ENCODE measurements around the gene CLCN4. TPM values are rescaled to one million over a fixed set of nuclear protein-coding genes. Genes with fewer than 3 reads are reported as not detected.

The CLCN4 gene
- 5.1 TPM for polyA plus RNA-seq

DNA sequence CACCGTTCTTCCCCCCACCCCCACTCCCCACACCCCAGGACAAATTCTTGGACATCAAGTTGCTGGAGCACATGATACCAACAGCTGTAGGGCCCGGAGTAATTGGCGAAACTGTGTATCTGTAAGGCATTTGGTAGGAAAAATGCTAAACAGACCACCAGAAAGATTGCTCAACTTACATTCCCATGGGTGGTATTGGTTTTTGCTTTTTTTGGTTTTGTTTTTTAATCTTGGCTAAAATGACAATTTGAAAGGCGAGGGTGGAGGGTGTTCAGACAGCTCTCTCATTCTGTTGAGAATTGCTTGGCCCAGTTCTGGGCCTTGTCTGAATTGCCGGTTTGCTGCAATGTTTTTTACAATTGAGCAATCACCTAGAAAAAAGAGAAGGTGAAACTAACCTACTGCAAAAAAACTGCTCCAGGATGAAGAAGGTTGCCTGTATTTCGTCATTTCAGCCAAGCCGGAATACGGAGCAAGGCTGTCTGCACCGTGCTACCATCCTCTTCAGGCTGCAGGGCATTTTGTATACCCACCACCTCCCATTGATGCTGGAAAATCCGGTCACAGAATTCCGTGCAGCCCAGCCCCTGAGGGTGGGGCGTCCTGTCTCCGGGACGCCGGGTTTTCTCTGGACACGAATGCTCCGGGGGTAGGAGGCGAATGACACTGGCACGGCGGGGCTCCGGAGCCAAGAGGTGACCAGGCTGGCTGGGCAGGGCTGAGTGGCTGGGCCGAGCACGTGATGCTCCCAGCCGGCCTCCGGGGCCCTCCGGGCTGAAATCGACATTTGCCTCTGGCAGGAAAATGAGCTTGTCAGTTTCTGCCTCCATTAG lies at the start of gene CLCN4:
CLCN4 (plus strand) TSS at position 777 of the 833 bp plus-strand sequence. CDS start 28,058 bp downstream, outside the sequence.
- Mint-ChIP-seq H3K27ac (peak within 1 kb of the TSS; percentile 71 to 86 (median 84)), H3K36me3 (no peaks in the 10 kb centered on the region), H3K4me3 (peak within 1 kb of the TSS; percentile 83 to 94 (median 90)), H3K9me3 (no peaks in the 10 kb centered on the region), H3K4me1 (peaks cover 13 to 18% (median 17%) of the 10 kb centered on the region in 3 donors), H3K27me3 (peaks cover 7% of the 10 kb centered on the region)

DNA sequence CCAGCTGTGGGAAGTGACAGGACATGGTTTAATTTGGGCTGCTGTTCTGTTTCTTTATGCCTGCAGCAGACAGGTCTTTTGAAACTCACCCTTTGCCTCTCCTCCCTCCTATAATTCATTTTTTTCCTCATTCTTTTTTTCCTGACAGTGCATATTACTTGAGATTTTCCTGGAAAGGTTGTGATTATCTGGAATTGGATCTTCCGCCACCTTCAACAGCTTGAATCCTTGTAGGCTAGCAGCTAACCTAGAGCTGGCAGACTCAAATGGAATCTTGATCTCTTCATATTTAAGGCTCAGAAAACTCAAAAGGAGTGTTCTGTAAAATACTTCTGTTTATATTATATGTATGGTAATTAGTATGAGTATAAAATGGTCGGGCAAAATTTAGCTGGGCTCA lies 49.3 kb upstream of the CLCN4 start:
- Mint-ChIP-seq H3K4me3 (peak overlapping the region in 3 of 4 donors; percentile 12 to 89 (median 69)), H3K4me1 (peaks cover 37 to 58% (median 57%) of the 10 kb centered on the region in 3 donors), H3K27ac (peak overlapping the region; percentile 67 to 96 (median 81))

DNA sequence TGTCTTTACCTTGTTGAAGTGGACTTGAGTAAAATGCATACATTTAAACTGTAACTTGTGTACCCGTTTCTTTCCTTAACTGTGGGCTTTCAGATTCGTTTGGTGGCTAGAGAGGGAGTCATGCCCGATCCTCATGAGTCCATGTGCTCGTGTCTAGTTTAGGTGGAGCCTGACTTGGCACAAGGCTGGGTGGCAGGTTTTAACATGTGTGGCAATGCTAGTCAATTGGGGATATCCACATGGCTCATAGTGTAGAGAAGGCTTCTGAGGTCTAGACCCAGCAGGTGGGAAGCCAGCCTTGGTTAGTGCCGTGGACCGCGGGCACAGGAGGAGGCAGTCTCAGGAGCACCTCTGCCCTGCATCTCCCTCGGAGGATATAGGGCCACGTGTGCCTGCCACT lies 48.5 kb upstream of the CLCN4 start:
- Mint-ChIP-seq H3K4me3 (peak overlapping the region in 2 of 4 donors; percentile 28 to 68), H3K9me3 (no peaks in the 10 kb centered on the region), H3K27me3 (peaks cover 2% of the 10 kb centered on the region), H3K36me3 (no peaks in the 10 kb centered on the region), H3K4me1 (peaks cover 45 to 66% (median 64%) of the 10 kb centered on the region in 3 donors), H3K27ac (peak overlapping the region; percentile 12 to 56 (median 54))

More for the DNA sequence above, 49.3 kb upstream of the CLCN4 start:
- Mint-ChIP-seq H3K9me3 (no peaks in the 10 kb centered on the region), H3K36me3 (no peaks in the 10 kb centered on the region), H3K27me3 (peaks cover 3% of the 10 kb centered on the region)

DNA sequence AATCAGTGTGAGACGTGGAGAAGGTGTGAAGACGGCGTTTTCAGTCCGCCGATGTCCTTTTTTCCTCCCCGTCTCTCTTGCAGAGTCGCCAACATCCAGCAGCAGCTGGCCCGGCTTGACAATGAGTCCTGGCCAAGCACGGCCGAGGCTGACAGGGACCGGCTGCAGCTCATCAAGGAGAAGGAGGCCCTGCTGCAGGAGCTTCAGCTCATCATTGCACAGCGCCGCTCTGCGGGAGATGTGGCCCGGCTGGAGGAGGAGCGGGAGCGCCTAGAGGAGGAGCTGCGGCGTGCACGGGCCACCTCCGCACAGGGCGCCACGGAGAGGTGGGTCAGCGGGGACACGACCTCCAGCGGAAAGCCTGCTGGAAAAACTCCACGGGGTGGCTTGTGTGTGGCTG lies 47.1 kb upstream of the CLCN4 start:
- Mint-ChIP-seq H3K27me3 (no peaks in the 10 kb centered on the region), H3K36me3 (no peaks in the 10 kb centered on the region), H3K9me3 (no peaks in the 10 kb centered on the region), H3K4me3 (peak overlapping the region in 3 of 4 donors; percentile 28 to 76 (median 47)), H3K27ac (peak overlapping the region in 2 of 3 donors; percentile 89 to 94), H3K4me1 (peaks cover 48 to 67% (median 65%) of the 10 kb centered on the region in 3 donors)

DNA sequence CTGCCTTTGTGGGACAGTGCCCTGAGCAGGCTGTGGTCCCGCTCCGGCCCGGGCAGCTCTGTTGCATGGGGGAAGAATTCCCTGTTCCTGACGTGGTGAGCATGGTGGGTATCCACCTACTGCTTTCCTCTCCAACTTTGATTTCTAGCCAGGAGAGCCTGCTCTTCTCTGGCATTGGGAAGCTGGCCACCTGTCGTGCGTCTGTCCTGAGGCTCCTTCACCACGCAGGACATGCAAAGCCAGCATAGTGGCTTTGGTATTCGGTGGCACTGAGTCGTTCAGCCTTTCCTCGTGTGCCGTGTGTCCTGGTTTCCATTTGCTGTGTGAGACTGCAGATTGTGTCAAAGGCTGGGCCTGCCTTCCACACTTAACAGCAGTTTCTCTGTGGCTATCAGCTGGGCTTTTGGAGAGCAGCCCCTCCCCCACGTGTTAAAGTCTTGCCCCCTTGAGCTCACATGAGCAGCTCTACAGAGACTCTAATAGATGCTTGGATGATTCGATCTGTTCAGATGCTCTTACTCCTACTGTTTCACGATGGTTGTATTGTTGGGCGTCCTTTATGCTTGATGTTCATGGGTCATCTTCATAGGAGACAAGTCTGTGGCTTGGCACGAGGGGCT lies 46.3 kb upstream of the CLCN4 start:
- Mint-ChIP-seq H3K36me3 (no peaks in the 10 kb centered on the region), H3K4me3 (peak overlapping the region; percentile 66 to 87 (median 78)), H3K9me3 (no peaks in the 10 kb centered on the region), H3K27ac (peak overlapping the region; percentile 89 to 98 (median 94)), H3K4me1 (peaks cover 47 to 61% (median 61%) of the 10 kb centered on the region in 3 donors), H3K27me3 (no peaks in the 10 kb centered on the region)

DNA sequence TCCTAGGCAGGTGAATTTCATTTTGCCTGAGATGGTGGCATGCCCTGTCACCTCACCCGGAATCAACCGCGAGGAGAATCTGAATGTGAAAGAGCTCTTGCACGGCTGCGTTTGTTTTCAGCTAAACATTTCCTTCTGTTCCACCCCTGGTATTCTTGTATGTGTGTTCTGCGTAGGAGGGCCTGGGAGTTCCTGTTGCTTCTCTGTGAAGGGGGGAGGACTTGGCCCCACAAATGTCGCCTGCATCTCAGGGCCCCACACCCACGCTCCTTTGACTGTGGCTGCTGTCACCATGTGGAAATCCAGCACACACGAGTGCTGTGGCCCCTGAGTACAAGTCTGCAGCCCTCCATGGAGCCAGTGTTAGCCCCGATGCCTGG lies 45.8 kb upstream of the CLCN4 start:
- Mint-ChIP-seq H3K4me1 (peaks cover 43 to 58% (median 57%) of the 10 kb centered on the region in 3 donors), H3K9me3 (no peaks in the 10 kb centered on the region), H3K4me3 (peak overlapping the region; percentile 66 to 87 (median 84)), H3K36me3 (no peaks in the 10 kb centered on the region), H3K27me3 (no peaks in the 10 kb centered on the region), H3K27ac (peak overlapping the region; percentile 89 to 98 (median 94))

DNA sequence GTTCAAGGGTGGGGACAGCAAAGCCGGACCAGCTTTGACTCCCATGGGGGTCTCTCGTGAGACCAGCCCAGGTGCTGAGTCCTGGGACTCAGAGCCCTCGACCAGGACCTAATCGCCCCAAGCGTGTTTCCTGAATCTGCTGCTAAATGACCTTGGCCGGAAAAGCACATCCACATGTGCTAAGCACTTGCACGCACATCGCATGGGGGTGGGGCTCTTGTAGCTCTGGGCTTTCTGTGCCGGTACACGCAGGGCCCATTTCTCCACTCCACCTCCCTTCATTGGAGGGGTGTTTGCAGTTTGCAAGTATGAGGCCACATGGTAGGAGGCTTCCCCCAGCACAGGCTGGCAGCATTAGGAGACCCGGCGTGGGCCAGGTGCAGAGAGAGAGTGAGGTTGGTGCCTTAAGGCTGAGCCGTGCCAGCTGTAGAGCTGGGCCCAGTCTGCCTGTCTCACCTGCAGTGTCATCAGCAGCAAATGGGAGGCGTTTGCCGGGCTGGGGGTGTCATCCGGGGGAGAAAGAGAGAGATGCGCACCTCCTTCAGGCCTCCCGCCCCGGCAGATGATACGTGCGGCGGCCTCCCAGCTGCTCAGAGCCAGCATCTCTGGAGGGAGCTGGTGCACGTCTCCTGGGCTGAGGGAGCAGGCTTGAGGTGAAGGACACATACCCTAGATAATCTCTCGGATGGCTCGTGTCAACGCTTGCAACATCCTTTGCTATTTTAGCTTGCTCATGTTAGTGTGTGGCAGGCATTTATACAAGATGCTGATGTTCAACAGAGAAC lies 45.2 kb upstream of the CLCN4 start:
- H3K9me3 Mint-ChIP-seq: no peaks in the 10 kb centered on the region
- peak overlapping the region; percentile 89 to 98 (median 94) for H3K27ac Mint-ChIP-seq
- no peaks in the 10 kb centered on the region for H3K27me3 Mint-ChIP-seq
- H3K4me1 Mint-ChIP-seq: peaks cover 39 to 59% (median 52%) of the 10 kb centered on the region in 3 donors
- no peaks in the 10 kb centered on the region for H3K36me3 Mint-ChIP-seq
- H3K4me3 Mint-ChIP-seq: peak overlapping the region; percentile 61 to 87 (median 81)

DNA sequence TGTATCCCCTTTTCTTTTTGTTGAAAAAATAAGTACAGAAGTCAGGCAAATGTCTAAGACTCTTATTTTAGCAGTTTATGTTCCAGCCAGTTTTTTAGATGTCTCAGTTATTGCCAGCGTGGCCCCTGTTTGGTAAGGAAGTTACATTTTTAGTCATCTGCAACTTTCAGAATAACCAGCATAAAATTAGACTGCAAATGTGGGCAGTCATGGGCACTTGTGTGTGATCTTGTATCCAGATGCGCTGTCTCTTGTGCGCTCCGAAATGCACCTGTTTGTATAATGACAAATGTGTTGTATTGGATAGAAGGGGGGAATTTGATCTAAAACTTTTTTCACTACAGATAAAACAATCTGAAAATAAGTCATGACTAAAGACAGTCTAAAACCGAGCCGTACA lies 44.3 kb upstream of the CLCN4 start:
- Mint-ChIP-seq H3K4me1 (peaks cover 37 to 52% (median 43%) of the 10 kb centered on the region in 3 donors), H3K9me3 (no peaks in the 10 kb centered on the region), H3K36me3 (no peaks in the 10 kb centered on the region), H3K27me3 (no peaks in the 10 kb centered on the region), H3K4me3 (peak overlapping the region in 3 of 4 donors; percentile 21 to 89 (median 87)), H3K27ac (peak overlapping the region; percentile 60 to 98 (median 89))

DNA sequence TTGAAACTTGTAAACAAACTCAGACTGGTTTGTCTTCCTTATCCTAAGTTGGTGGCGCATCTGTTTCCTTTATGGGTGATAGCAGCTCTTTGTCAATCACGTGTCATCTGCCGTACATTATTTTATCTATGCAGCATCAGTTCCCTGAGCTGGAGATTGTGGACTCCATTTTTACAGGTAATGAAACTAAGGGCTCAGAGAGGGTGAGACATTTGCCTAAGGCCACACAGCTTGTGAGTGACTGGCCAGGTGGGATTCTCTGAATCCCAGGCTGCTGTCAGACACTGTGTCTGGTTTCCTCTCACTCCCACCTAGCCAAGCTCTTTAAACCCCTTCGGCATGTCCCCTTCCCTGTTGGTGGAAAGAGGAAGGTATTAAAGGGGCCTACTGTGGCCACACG lies 41.7 kb upstream of the CLCN4 start:
- peak overlapping the region in 1 of 3 donors; percentile 76 for H3K27ac Mint-ChIP-seq
- peaks cover 39 to 52% (median 41%) of the 10 kb centered on the region in 3 donors for H3K4me1 Mint-ChIP-seq
- peaks cover 0 to 4% (median 1%) of the 10 kb centered on the region in 3 donors for H3K9me3 Mint-ChIP-seq
- no peaks in the 10 kb centered on the region for H3K27me3 Mint-ChIP-seq
- no peak overlapping the region for H3K4me3 Mint-ChIP-seq
- H3K36me3 Mint-ChIP-seq: peaks cover 2% of the 10 kb centered on the region

DNA sequence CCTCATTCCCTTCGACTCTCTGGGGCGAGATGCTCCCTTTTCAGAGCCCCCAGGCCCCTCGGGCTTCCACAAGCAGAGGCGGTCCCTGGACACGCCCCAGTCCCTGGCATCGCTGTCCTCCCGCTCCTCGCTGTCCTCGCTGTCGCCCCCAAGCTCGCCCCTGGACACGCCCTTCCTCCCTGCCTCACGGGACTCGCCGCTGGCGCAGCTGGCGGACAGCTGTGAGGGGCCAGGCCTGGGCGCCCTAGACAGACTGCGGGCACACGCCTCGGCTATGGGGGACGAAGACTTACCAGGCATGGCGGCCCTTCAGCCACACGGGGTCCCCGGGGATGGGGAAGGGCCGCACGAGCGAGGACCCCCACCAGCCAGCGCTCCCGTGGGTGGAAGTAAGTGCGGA lies 39.5 kb upstream of the CLCN4 start:
- Mint-ChIP-seq H3K27me3 (no peaks in the 10 kb centered on the region), H3K9me3 (peaks cover 0 to 4% (median 1%) of the 10 kb centered on the region in 3 donors), H3K4me1 (peaks cover 43 to 54% (median 51%) of the 10 kb centered on the region in 3 donors), H3K4me3 (no peak overlapping the region), H3K27ac (peak overlapping the region in 1 of 3 donors; percentile 85), H3K36me3 (peaks cover 3% of the 10 kb centered on the region)

DNA sequence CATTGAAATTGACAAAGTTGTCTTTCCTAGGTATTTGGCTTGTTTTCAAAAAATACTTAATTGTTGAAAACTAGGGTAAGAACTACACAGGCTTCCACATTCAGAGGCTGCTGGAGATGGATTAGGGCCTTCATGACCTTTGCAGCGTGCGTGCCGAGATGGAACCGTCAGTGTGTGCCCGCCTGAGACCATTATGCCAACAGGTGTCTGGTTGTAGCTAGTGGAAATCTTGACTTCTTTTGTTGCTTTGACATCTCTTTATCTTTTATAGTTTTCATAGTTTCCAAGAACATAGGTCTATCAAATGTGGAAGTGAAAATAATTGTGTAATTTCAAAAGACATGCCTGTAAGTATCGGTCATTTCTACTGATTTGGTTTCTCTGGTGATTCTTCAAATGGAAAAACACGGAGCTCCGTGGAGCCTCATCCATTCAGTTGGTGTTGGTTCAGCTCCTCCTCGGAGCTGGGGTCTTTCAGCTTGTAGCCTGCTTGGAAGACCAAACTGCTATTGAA lies 38.9 kb upstream of the CLCN4 start:
- H3K9me3 Mint-ChIP-seq: peaks cover 0 to 4% (median 1%) of the 10 kb centered on the region in 3 donors
- peak overlapping the region in 3 of 4 donors; percentile 18 to 37 (median 36) for H3K4me3 Mint-ChIP-seq

DNA sequence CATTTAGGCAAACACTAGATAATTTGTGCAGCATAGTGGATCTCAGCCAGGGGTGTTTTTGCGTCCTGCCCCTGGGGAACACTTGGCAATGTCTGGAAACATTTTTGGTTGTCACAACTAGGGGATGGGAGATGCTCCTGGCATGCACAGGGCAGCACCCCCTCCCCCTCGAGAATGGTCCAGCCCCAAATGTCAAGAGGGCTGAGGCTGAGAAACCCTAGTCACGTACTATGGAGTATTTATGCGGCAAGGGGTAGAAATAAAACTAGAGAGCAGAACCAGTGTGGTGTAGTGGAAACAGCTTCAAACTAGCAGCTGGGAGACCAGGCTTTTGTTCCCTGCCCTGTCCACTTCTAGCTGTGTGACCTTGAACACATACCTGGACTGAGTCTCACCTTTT lies 38.2 kb upstream of the CLCN4 start:
- Mint-ChIP-seq H3K4me3 (peak overlapping the region in 1 of 4 donors; percentile 69), H3K9me3 (peaks cover 0 to 4% (median 1%) of the 10 kb centered on the region in 3 donors), H3K4me1 (peaks cover 33 to 47% (median 42%) of the 10 kb centered on the region in 3 donors), H3K27ac (peak overlapping the region in 1 of 3 donors; percentile 85), H3K27me3 (no peaks in the 10 kb centered on the region), H3K36me3 (peaks cover 3% of the 10 kb centered on the region)

More for the DNA sequence above, 38.9 kb upstream of the CLCN4 start:
- H3K27me3 Mint-ChIP-seq: no peaks in the 10 kb centered on the region
- H3K27ac Mint-ChIP-seq: peak overlapping the region; percentile 64 to 90 (median 85)
- peaks cover 3% of the 10 kb centered on the region for H3K36me3 Mint-ChIP-seq
- peaks cover 38 to 51% (median 47%) of the 10 kb centered on the region in 3 donors for H3K4me1 Mint-ChIP-seq

DNA sequence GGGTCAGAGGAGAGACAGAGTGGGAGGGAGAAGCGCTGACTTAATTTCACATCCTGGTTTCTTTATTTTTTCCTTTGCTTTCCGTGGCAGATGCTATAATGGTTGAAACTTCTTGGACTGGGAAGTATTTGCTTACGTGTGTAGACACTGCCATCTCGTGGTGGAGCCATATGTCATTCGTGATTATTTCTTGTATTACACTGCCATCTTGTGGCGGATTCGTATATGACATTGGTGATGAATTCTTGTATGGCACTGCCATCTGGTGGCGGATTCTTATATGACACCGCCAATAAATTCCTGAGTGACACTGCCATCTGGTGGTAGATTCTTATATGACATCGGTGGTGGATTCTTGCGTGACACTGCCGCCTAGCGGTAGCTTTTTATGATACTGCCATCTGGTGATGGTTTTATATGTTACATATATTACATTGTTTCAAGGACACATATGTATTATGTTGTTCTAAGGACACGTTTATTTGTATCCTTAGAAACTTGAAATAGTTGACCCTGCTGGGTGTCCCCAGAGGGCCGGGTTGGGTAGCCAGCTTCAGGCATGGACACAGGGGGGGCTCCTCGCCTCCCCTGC lies 37.3 kb upstream of the CLCN4 start:
- Mint-ChIP-seq H3K4me1 (peaks cover 33 to 47% (median 42%) of the 10 kb centered on the region in 3 donors), H3K9me3 (peaks cover 0 to 4% (median 1%) of the 10 kb centered on the region in 3 donors), H3K27me3 (no peaks in the 10 kb centered on the region), H3K4me3 (peak overlapping the region; percentile 2 to 19 (median 10)), H3K36me3 (peaks cover 3% of the 10 kb centered on the region), H3K27ac (peak overlapping the region; percentile 9 to 86 (median 70))

DNA sequence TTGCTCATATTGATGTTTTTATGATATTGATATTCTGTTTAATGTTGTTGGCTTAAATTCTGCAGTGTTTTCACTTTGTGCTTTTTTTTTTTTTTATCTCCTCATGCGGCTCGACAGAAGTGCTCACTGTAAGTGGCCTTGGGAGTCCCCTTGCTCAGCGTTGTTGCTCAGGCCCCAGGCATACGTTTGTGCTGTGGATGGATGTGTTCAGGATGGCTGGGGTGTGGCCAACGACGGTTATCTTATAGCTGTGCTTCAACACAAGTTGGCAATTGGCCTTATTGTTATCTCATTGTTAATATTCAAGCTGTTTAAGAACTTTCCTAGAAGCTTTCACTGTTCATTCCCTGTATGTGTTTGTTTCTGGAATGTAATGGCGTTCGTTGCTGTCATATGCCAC lies 36.4 kb upstream of the CLCN4 start:
- H3K4me3 Mint-ChIP-seq: peak overlapping the region in 2 of 4 donors; percentile 34 to 84
- no peaks in the 10 kb centered on the region for H3K27me3 Mint-ChIP-seq
- H3K4me1 Mint-ChIP-seq: peaks cover 33 to 48% (median 41%) of the 10 kb centered on the region in 3 donors
- H3K36me3 Mint-ChIP-seq: peaks cover 3% of the 10 kb centered on the region
- peak overlapping the region in 1 of 3 donors; percentile 61 for H3K27ac Mint-ChIP-seq
- peaks cover 0 to 4% (median 1%) of the 10 kb centered on the region in 3 donors for H3K9me3 Mint-ChIP-seq

All from IgD-negative memory B cell (primary cell).